ENCODE measurements around the gene C1QTNF7.

The C1QTNF7 gene

DNA sequence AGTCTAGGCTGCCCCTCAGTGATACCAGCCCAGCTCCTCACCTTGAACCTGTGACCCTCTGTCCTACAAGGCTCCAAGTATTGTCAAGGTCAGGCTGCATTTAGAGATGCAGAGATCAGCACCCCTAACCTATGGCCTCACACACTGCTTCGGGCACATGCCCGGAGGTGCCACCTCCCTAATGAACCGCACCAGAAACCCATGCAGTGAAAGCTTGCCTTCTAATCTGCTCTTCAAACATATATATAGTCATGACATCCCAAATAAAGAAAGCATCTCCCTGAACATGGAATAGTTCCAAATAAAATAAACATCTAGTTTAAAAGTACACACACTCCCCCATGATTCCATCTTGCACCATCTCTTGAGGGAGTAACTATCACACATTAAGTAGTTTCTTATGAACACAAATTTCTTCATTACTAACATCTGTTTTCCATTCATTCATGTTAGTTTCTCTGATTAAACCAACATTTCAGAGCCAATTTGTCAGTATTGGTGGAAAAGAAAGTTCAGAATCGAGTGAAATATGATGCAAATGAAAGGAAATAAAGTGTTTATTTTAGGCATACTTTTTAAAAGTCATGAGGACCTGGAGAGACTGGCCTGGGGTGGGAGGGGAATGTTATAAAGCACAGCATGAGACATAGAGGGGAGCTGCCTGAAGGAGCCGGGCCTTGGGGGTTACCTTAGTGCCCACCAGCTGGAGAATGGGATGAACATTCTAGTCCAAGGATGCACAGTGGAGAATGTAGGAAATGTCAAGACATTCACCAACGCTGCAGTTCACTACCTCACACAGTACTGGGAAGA lies 61.0 kb downstream of the C1QTNF7 start:
- peaks cover 16% of the 10 kb centered on the region for H3K27me3 Mint-ChIP-seq (ENCODE audit: low read depth)
- no peak overlapping the region for H3K4me3 Mint-ChIP-seq
- H3K9me3 Mint-ChIP-seq, result no peaks in the 10 kb centered on the region
- H3K4me1 Mint-ChIP-seq (ENCODE audit: low read depth), result no peaks in the 10 kb centered on the region
- no peak for DNase-seq (ENCODE audit: low spot score)
- no peaks in the 10 kb centered on the region for H3K36me3 Mint-ChIP-seq (ENCODE audit: low read depth)
- no peak overlapping the region for H3K27ac Mint-ChIP-seq

DNA sequence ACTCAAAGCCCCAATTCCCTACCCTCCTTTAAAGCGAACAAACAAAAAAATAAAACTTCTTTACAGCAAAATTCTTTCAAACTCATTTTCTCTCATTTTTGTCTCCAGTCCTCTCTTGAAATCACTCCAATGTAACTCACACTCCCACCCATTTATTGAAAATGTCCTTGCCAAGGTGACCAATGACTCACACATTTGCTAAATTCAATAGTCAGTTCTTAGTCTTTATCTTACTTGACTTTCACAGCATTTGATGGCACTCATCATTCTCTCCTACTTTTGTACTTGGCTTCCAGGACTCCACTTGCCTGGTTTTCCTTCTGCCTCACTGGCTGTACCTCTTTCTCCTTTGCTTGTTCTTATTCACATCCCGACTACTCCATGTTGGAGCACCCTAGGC lies 61.7 kb downstream of the C1QTNF7 start:
- Mint-ChIP-seq H3K4me3 (no peak overlapping the region), H3K27ac (no peak overlapping the region), H3K36me3 (ENCODE audit: low read depth) (no peaks in the 10 kb centered on the region), H3K9me3 (no peaks in the 10 kb centered on the region), H3K4me1 (ENCODE audit: low read depth) (no peaks in the 10 kb centered on the region), H3K27me3 (ENCODE audit: low read depth) (peaks cover 16% of the 10 kb centered on the region)
- no peak for DNase-seq (ENCODE audit: low spot score)

DNA sequence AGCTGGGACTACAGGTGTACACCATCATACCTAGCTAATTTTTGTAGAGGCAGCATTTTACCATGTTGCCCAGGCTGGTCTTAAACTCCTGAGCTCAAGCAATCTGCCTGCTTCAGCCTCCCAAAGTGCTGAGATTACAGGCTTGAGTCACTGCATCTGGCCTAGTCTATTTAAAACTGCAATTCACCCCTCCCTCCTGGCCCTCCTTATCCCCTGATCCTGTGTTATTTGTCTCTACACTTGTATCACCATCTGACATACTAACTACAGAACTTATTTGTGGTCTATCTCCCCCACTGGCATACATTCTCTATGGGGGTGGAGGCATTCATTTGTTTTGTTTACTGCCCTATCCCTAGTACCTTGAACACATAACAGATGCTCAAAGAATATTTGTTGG lies 65.6 kb downstream of the C1QTNF7 start:
- no peak overlapping the region for H3K27ac Mint-ChIP-seq
- peaks cover 12% of the 10 kb centered on the region for H3K9me3 Mint-ChIP-seq
- no peaks in the 10 kb centered on the region for H3K4me1 Mint-ChIP-seq (ENCODE audit: low read depth)
- H3K36me3 Mint-ChIP-seq (ENCODE audit: low read depth), result no peaks in the 10 kb centered on the region
- DNase-seq (ENCODE audit: low spot score), result no peak
- H3K27me3 Mint-ChIP-seq (ENCODE audit: low read depth), result peaks cover 4% of the 10 kb centered on the region
- no peak overlapping the region for H3K4me3 Mint-ChIP-seq

- no peaks in the 10 kb centered on the region for H3K4me1 Mint-ChIP-seq (ENCODE audit: low read depth)
- no peak overlapping the region for H3K27ac Mint-ChIP-seq
- no peak for DNase-seq (ENCODE audit: low spot score)
- peaks cover 12% of the 10 kb centered on the region for H3K9me3 Mint-ChIP-seq
- H3K4me3 Mint-ChIP-seq, result no peak overlapping the region
- peaks cover 2% of the 10 kb centered on the region for H3K27me3 Mint-ChIP-seq (ENCODE audit: low read depth)
- H3K36me3 Mint-ChIP-seq (ENCODE audit: low read depth), result no peaks in the 10 kb centered on the region
Measured at GRCh38 chr4:15495621-15496020, 67.8 kb downstream of the C1QTNF7 start.
